Stimulated activated CD8-positive, alpha-beta memory T cell treated with anti-CD3 and anti-CD28 coated beads, Interleukin-4, amount 100 ng/mL, for 4 hours (primary cell): ENCODE measurements around the gene NXPH1.

Experiments used
- DNase-seq, 2 donors: peaks; one replicate each; pipeline ENCODE4 v3.0.0-alpha.2; 2020; ENCODE audit warnings: low read depth in 2 of 2, low spot score in 1 of 2

NXPH1 gene

GRCh38 chr7:8435590-8436545 lies 2.5 kb downstream of the NXPH1 start:
- DNase-seq, result no peak

GRCh38 chr7:8436965-8437364 lies 3.6 kb downstream of the NXPH1 start:
- no peak for DNase-seq

GRCh38 chr7:8437606-8438005 lies 4.2 kb downstream of the NXPH1 start:
- no peak for DNase-seq

GRCh38 chr7:8440670-8441069 lies 7.3 kb downstream of the NXPH1 start:
- no peak for DNase-seq

GRCh38 chr7:8441106-8441965 lies 7.9 kb downstream of the NXPH1 start:
- DNase-seq, result no peak

- no peak for DNase-seq
Observed at GRCh38 chr7:8442051-8442813, 8.8 kb downstream of the NXPH1 start.

- peak in 1 of 2 donors; percentile 1 for DNase-seq
Observed at GRCh38 chr7:8442814-8443304, 9.4 kb downstream of the NXPH1 start.

- DNase-seq, result no peak
Observed at GRCh38 chr7:8443576-8444467, 10.4 kb downstream of the NXPH1 start.

- DNase-seq, result no peak
Observed at GRCh38 chr7:8444468-8444769, 11.0 kb downstream of the NXPH1 start.

- no peak for DNase-seq
Observed at GRCh38 chr7:8453535-8453934, 20.1 kb downstream of the NXPH1 start.

- DNase-seq, result no peak
Observed at GRCh38 chr7:8455426-8455825, 22.0 kb downstream of the NXPH1 start.

- DNase-seq, result no peak
Observed at GRCh38 chr7:8462309-8462708, 28.9 kb downstream of the NXPH1 start.

- no peak for DNase-seq
Observed at GRCh38 chr7:8465338-8465737, 31.9 kb downstream of the NXPH1 start.

- DNase-seq, result no peak
Observed at GRCh38 chr7:8480527-8480926, 47.1 kb downstream of the NXPH1 start.

- DNase-seq, result no peak
Observed at GRCh38 chr7:8481096-8481495, 47.7 kb downstream of the NXPH1 start.

- no peak for DNase-seq
Observed at GRCh38 chr7:8481752-8482446, 48.5 kb downstream of the NXPH1 start.

GRCh38 chr7:8490391-8491045 lies 57.1 kb downstream of the NXPH1 start:
- DNase-seq, result no peak

GRCh38 chr7:8491106-8491505 lies 57.7 kb downstream of the NXPH1 start:
- no peak for DNase-seq
